Erythroblast (primary cell): ENCODE data around the gene NDUFA3.

Source experiments
- GATA1 ChIP-seq: IDR thresholded peaks from 2 replicates; pipeline ENCODE4 v1.6.1; 2011; ENCODE audit warnings: low read depth, mild to moderate bottlenecking, control low read depth, low read length, moderate library complexity
- POLR2A ChIP-seq: IDR thresholded peaks from 2 replicates; pipeline ENCODE4 v1.6.1; 2011; ENCODE audit warnings: mild to moderate bottlenecking, low read length

DNA sequence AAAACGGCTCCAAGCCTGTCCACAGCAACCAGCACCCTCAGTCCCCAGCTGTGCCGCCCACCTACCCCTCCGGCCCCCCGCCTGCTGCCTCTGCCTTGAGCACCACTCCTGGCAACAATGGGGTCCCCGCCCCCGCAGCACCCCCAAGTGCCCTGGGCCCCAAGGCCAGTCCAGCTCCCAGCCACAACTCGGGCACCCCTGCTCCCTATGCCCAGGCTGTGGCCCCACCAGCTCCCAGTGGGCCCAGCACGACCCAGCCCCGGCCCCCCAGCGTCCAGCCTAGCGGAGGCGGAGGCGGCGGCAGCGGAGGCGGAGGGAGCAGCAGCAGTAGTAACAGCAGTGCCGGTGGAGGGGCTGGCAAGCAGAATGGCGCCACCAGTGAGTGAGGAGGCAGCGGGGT is 45.5 kb downstream of the NDUFA3 start:
- TF ChIP-seq POLR2A = no peak
- TF ChIP-seq GATA1 = no peak
